GM23248 (cell line): ENCODE data around the gene PHYH. TPM values are rescaled to one million over a fixed set of nuclear protein-coding genes. Genes with fewer than 3 reads are reported as not detected.
A peak's percentile ranks its signal among the peaks of the same experiment; 100 is the strongest.

ENCODE experiments used
- DNase-seq: peaks from one replicate; pipeline ENCODE4 v3.0.0-alpha.2; 2015
- H2AFZ ChIP-seq: fragments of 200-600 bp; sonication (generic); 2 replicates; pipeline ENCODE4 v1.6.1; 2016; ENCODE audit warnings: antibody characterized with exemption
- H3F3A ChIP-seq: fragments of 200-600 bp; sonication (generic); 2 replicates; pipeline ENCODE4 v1.6.1; 2016; ENCODE audit warnings: mild to moderate bottlenecking, antibody characterized with exemption, mixed run types; ENCODE audit not compliant: insufficient read depth
- H3K27ac ChIP-seq: fragments of 200-600 bp; sonication (generic); 2 replicates; pipeline ENCODE4 v1.5.1; 2016; ENCODE audit warnings: mild to moderate bottlenecking
- H3K27me3 ChIP-seq: fragments of 200-600 bp; sonication (generic); replicated peaks from 2 replicates; pipeline ENCODE4 v1.6.1; 2016; ENCODE audit warnings: mild to moderate bottlenecking; ENCODE audit not compliant: insufficient read depth
- H3K36me3 ChIP-seq: fragments of 200-600 bp; sonication (generic); 2 replicates; pipeline ENCODE4 v1.6.1; 2016; ENCODE audit warnings: low read depth, mild to moderate bottlenecking
- H3K4me1 ChIP-seq: fragments of 200-600 bp; sonication (generic); 2 replicates; pipeline ENCODE4 v1.6.1; 2016; ENCODE audit warnings: mild to moderate bottlenecking; ENCODE audit not compliant: insufficient read depth
- H3K4me2 ChIP-seq: fragments of 200-600 bp; sonication (generic); one replicate; pipeline ENCODE4 v1.6.1; 2016; ENCODE audit warnings: mild to moderate bottlenecking; ENCODE audit not compliant: unreplicated experiment
- H3K4me3 ChIP-seq: fragments of 200-600 bp; sonication (generic); 2 replicates; pipeline ENCODE4 v1.5.1; 2016; ENCODE audit warnings: mild to moderate bottlenecking
- H3K79me2 ChIP-seq: fragments of 200-600 bp; sonication (generic); 2 replicates; pipeline ENCODE4 v1.6.1; 2016; ENCODE audit warnings: mild to moderate bottlenecking; ENCODE audit not compliant: insufficient read depth
- H3K9ac ChIP-seq: fragments of 200-600 bp; sonication (generic); 2 replicates; pipeline ENCODE4 v1.6.1; 2016; ENCODE audit warnings: mild to moderate bottlenecking
- H3K9me2 ChIP-seq: fragments of 200-600 bp; sonication (generic); 2 replicates; pipeline ENCODE4 v1.6.1; 2016; ENCODE audit warnings: mixed run types, mild to moderate bottlenecking, moderate library complexity; ENCODE audit not compliant: insufficient read depth
- H3K9me3 ChIP-seq: fragments of 200-600 bp; sonication (generic); one replicate; pipeline ENCODE4 v1.6.1; 2017; ENCODE audit warnings: low read depth
- H4K20me1 ChIP-seq: fragments of 200-600 bp; sonication (generic); 2 replicates; pipeline ENCODE4 v1.6.0; 2016; ENCODE audit not compliant: insufficient read depth
- EZH2 ChIP-seq: fragments of 200-600 bp; sonication (generic); IDR thresholded peaks from 2 replicates; pipeline ENCODE4 v1.6.1; 2018; ENCODE audit warnings: antibody characterized with exemption, mild to moderate bottlenecking; ENCODE audit not compliant: insufficient read depth, poor library complexity, severe bottlenecking
- EZH2phosphoT487 ChIP-seq: fragments of 200-600 bp; sonication (generic); IDR thresholded peaks from 2 replicates; pipeline ENCODE4 v1.6.1; 2018; ENCODE audit warnings: antibody characterized with exemption, moderate library complexity, mild to moderate bottlenecking, low read depth; ENCODE audit not compliant: insufficient read depth
- WGBS, 2 experiments: methylation state at CpG; one replicate each; pipeline ENCODE4 v1.1.6; 2015 to 2017; ENCODE audit warnings: low lambda C conversion rate in 2 of 2, low coverage in 1 of 2; ENCODE audit errors: missing lambda C conversion rate in 2 of 2; 5-methylcytosine and 5-hydroxymethylcytosine counted together
- in situ Hi-C: fragments of 300-500 bp; cut with MboI; formaldehyde crosslinking; loops from 2 replicates; pipeline ENCODE4 v1.15.0; 2020
- polyA plus RNA-seq: library from polyadenylated mRNA; unstranded; fragments of >200 nt; fragmentation: Nextera tagmentation; extraction: Ambion mirVana; gene quantifications from 2 replicates; pipeline ENCODE4 v1.2.1, GENCODE V29; 2016
- total RNA-seq: library from RNA; depleted of rRNA; stranded (reverse); fragments of >200 nt; shearing (Covaris generic); gene quantifications from 2 replicates; pipeline ENCODE4 v1.2.3, GENCODE V29; 2014; rRNA removed

Gene PHYH
- total RNA-seq (13.4 and 19.1 TPM in 2 replicates), polyA plus RNA-seq (29.7 and 30.8 TPM in 2 replicates)

- Histone ChIP-seq H3K27ac (peak within 1 kb of the TSS; percentile 81), H3F3A (peaks cover 8% of the 10 kb centered on the region; the same call in 1 of the 2 replicates), H3K9me3 (no peaks in the 10 kb centered on the region), H2AFZ (peak within 1 kb of the TSS; percentile 92), H3K4me3 (peak within 1 kb of the TSS; percentile 83), H3K4me1 (peaks cover 4% of the 10 kb centered on the region; the same call in 1 of the 2 replicates), H4K20me1 (no peaks in the 10 kb centered on the region), H3K79me2 (no peaks in the 10 kb centered on the region), H3K27me3 (no peaks in the 10 kb centered on the region), H3K9ac (peak within 1 kb of the TSS; percentile 91), H3K9me2 (no peaks in the 10 kb centered on the region), H3K4me2 (peak within 1 kb of the TSS; percentile 84), H3K36me3 (no peaks in the 10 kb centered on the region)
- in situ Hi-C loops = no loop called here
- peak; percentile 96 for DNase-seq
- TF ChIP-seq EZH2phosphoT487 = no peak
- no peak for TF ChIP-seq EZH2
- WGBS, 2 experiments = 1% methylated on average over 64 to 82 of the region's 88 CpGs
These were observed at the start of gene PHYH for GRCh38 chr10:13299437-13300287. TSS of gene PHYH (minus strand) at chr10:13300064. CDS start at chr10:13300042, 22 bp downstream.

- H3K9me3 ChIP-seq = no peaks in the 10 kb centered on the region
- peak; percentile 79 for DNase-seq
These were observed 48.6 kb upstream of the PHYH start, which contains the start of gene SEPHS1 for GRCh38 chr10:13348216-13349017. TSS of gene SEPHS1 (minus strand) at chr10:13348293. CDS start at chr10:13344950, 3,343 bp downstream.

DNA sequence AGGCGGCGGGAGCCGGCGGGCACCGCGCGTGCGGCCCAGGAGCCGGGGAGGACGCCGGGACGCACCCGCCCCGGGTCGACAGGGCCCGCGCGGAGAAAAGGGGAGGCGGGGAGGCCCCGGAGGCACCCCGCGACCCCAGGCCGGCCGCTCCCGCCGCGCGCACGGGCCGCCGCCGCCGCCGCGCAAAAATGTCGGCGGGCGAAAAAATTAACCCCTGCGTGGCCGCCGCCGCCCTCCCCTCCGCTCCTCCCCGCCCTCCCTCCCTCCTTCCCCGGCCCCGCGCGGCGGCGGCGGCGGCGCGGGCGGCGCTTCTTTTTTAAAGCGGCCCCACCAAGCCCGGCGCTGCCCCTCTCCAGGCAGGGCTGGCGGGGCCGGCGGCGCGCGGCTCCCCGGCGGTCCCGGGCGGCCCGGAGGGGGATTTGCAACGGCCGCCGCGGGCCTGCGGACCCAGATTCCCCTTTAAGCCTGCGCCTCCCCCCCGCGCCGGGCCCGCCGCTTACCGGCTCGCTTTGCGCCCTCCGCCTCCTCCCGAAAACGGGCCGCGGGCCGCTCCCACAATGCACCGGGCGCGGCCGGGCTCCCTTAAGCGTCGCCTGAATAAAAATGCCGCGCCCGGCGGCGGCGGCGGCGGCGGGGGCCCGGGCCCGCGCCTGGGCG, 47.8 kb upstream of the PHYH start:
- TF ChIP-seq EZH2phosphoT487 (no peak), EZH2 (no peak)
- Histone ChIP-seq H2AFZ (peak overlapping the region; percentile 57; the same call in 1 of the 2 replicates), H3K9me2 (no peaks in the 10 kb centered on the region), H3K27ac (peak overlapping the region; percentile 77), H3K4me1 (0 out of 2 replicates have a peak, but pooled peaks cover 2% of the 10 kb centered on the region), H3K9ac (peak overlapping the region; percentile 97), H3K36me3 (no peaks in the 10 kb centered on the region), H3K4me2 (no peak overlapping the region), H3F3A (peaks cover 21% of the 10 kb centered on the region), H3K4me3 (peak overlapping the region; percentile 88), H3K79me2 (peaks cover 44% of the 10 kb centered on the region), H3K9me3 (no peaks in the 10 kb centered on the region), H3K27me3 (peaks cover 12% of the 10 kb centered on the region), H4K20me1 (no peaks in the 10 kb centered on the region)
- in situ Hi-C loops = no loop called here
- WGBS, 2 experiments = 0 to 1% methylated on average over 4 to 98 of the region's 109 CpGs
- DNase-seq = peak; percentile 90

More at GRCh38 chr10:13348216-13349017, 48.6 kb upstream of the PHYH start, which contains the start of gene SEPHS1:
- TF ChIP-seq EZH2phosphoT487 = no peak
- no peak for TF ChIP-seq EZH2
- Histone ChIP-seq H3K9me2 (no peaks in the 10 kb centered on the region), H4K20me1 (no peaks in the 10 kb centered on the region), H3K9ac (peak within 1 kb of the TSS; percentile 97), H3K4me3 (peak within 1 kb of the TSS; percentile 88), H3K4me2 (peak within 1 kb of the TSS; percentile 87), H2AFZ (peak within 1 kb of the TSS; percentile 91), H3K27me3 (peaks cover 20% of the 10 kb centered on the region), H3K27ac (peak within 1 kb of the TSS; percentile 77), H3K79me2 (peaks cover 36% of the 10 kb centered on the region), H3F3A (peaks cover 21% of the 10 kb centered on the region), H3K4me1 (0 out of 2 replicates have a peak, but pooled peaks cover 2% of the 10 kb centered on the region), H3K36me3 (no peaks in the 10 kb centered on the region)
- in situ Hi-C loops = no loop called here
- 0 to 1% methylated on average over 45 to 63 of the region's 65 CpGs for WGBS, 2 experiments
